Stimulated activated CD8-positive, alpha-beta memory T cell treated with anti-CD3 and anti-CD28 coated beads, Interleukin-2, amount 100 ng/mL, for 1 hour (primary cell): ENCODE results near the gene ENDOV.
"Not testable (repeated sequence)": the region's sequence is repeated elsewhere in the genome, so short reads cannot be mapped to it uniquely, and the experiment has no call there.

Source experiments
- DNase-seq, 2 donors: peaks; one replicate each; pipeline ENCODE4 v3.0.0-alpha.2; 2020; ENCODE audit warnings: low read depth in 2 of 2

ENDOV gene

DNA sequence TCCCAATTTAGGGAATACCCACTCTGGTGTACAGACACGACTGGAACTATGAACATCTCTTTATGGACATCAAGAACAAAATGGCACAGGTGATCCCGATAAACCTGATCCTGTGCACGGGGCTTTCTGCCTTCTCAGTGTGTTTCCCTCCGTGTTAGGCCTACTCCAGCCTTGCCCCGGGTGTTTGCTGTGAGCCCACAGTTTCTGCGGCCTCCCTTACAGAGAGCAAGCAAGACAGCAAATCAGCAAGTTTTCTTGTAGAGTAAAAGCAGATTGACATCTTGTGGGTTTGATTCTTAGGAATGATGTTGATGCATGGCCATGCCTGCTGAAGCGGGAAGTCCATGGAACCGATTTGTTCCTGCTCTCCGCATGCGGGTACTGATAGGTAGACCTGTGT is 26.4 kb upstream of the ENDOV start:
- DNase-seq, result no peak

GRCh38 chr17:80389011-80389995 is 25.7 kb upstream of the ENDOV start:
- no peak for DNase-seq

GRCh38 chr17:80393241-80393890 is 21.6 kb upstream of the ENDOV start:
- DNase-seq, result no peak

GRCh38 chr17:80393961-80394360 is 21.0 kb upstream of the ENDOV start:
- no peak for DNase-seq

DNA sequence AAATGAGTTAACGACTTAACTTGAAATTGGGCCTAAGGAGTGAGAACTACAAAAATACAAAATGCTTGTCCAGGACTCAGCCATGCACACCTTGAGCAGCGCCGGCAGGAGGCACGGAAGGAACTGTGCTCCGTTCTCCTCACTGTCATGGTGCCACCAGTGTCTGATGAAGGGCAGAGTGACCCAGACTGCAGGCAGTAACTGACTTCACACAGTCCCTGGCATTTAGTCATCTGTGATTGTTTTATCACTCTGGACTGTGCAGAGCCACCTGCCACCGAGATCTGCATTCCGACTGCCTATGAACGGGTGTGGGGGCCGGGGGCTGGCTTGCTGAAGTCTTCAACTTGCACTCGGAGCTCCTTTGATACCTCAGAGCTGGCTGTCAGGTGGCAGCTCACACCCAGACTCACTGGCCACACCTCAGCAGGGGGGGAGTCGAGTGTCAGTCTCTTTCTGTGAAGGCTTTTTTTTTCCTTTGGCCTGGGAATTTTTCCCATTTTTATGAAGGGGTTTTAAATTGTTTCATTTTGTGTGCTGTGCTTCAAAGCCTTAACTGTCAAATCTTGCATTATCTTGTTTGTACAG is 20.2 kb upstream of the ENDOV start:
- no peak for DNase-seq

GRCh38 chr17:80395402-80396151 is 19.4 kb upstream of the ENDOV start:
- DNase-seq, result no peak

DNA sequence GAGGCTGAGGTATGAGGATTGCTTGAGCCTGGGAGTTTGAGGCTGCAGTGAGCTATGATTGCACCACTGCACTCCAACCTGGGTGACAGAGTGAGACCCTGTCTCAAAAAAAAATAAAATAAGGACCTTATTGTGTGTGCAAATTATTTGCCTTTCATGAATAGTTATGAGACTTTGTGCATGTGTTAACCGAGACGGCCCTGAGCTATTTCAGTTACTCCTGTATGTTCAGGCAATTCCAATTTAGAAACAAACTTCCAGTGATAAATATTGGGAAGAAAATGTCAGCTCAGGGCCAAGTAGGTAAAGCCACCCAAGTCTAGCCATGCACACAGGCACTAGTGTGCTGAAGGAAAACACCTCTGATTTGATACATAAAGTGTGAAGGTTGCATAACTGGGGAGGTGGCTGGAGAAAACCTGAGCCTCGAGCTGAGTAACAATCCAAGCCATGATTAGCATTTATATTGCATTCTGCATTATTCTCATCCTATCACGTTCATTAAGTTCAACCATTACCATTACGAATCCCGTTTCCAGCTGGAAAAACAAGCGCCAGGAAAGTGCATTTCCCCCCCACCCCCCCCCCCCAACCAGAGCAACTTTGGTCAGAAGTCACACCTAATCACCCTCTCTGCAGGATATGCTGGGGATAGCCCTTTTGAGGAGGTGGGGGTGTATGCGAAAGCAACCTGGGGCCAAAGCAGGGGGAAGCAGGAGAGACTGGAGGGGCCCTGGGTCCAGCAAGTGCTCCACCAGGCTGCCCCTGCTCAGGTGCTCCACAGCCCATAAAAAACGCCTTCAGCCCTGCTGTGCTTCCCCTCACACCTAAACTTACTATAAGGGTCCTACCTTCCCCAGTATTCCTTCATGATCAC is 18.6 kb upstream of the ENDOV start:
- DNase-seq, result no peak

- DNase-seq, result no peak
Measured at GRCh38 chr17:80397034-80397387, 18.0 kb upstream of the ENDOV start.

GRCh38 chr17:80397686-80398085 is 17.3 kb upstream of the ENDOV start:
- DNase-seq, result no peak

DNA sequence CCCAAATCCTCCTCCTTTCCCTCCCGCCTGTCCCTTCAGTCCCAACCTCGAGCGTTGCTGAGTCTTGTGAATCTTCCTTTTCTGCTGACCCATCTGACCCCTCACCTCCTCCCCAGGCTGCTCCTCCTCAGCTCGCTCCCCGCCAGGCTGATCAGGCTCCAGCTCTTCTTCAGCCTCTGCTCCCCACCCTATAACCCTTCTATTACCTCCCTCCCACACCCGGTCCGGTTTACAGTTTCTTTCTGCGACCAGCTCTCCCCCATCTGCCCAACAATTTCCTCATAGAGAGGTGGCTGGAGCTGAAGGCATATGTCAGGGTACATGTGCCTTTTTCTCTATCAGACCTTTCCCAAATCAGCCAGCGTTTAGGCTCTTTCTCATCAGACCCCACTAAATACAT is 13.9 kb upstream of the ENDOV start:
- DNase-seq, result not testable (repeated sequence)

DNA sequence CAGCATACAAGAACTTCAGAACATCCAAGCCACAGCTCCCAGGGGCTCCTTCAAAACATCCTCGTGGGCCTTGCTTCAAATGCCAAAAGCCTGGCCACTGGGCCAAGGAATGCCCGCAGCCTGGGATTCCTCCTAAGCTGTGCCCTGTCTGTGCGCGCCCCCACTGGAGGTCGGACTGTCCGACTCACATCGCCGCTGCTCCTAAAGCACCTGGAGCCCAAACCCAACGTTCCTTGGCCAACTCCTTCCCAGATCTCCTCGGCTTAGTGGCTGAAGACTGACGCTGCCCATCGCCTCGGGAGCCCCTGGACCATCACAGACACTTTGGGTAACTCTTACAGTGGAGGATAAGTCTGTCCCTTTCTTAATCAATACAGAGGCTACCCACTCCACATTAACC is 12.9 kb upstream of the ENDOV start:
- not testable (repeated sequence) for DNase-seq

GRCh38 chr17:80402959-80403358 is 12.0 kb upstream of the ENDOV start:
- DNase-seq, result no peak

DNA sequence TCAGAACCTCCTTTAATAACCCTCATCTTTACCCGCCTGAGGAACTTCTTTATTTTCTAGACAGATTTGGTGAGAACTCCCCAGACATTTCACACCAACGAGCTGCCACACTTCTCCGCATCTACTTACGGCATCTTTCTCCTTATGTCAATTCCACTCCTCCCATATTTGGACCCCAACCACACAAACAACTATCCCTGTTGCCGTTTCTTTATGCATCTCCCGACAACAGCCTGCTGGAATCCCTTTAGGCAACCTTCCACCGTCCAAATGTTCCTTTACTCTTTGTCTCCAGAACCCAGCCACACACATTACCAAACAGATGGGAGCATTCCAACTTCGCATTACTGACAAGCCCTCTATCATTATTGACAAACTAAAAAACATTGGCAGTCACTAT is 8.8 kb upstream of the ENDOV start:
- no peak for DNase-seq

DNA sequence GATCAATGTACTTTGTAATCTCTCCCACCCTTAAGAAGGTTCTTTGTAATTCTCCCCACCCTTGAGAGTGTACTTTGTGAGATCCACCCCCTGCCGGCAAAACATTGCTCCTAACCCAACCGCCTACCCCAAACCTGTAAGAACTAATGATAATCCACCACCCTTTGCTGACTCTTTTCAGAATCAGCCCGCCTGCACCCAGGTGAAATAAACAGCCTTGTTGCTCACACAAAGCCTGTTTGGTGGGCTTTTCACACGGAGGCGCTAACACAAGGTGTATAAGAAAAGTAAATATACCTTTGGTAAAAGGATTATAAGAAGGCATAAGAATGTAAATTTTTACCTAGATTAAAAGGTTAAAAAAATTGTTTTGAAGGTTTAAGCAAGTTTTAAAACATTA is 7.0 kb upstream of the ENDOV start:
- DNase-seq, result not testable (repeated sequence)

GRCh38 chr17:80408872-80409271 is 6.1 kb upstream of the ENDOV start:
- no peak for DNase-seq

DNA sequence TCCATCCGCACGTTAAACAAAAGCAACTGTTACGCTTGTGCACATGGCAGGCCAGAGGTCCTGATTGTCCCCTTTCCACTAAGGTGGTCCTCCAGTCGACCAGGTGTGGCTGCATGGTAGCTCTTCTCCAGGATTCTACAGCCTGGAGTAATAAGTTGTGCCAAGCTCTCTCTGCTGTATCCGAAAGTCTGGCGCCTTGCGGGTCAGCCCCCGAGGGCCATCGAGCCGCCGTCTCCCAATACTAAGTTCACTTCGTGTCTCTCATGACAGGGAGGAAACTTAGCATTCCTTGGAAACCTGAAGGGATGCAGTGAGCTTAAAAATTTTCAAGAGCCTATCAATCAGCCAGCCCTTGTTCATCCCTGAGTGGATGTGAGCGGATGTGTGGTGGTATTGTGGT is 5.3 kb upstream of the ENDOV start:
- DNase-seq, result no peak

GRCh38 chr17:80410441-80411087 is 4.4 kb upstream of the ENDOV start:
- not testable (repeated sequence) for DNase-seq

- DNase-seq, result no peak
Measured at GRCh38 chr17:80413771-80414507, 1.0 kb upstream of the ENDOV start.

GRCh38 chr17:80414508-80414802 is 512 bp upstream of the ENDOV start:
- no peak for DNase-seq

DNA sequence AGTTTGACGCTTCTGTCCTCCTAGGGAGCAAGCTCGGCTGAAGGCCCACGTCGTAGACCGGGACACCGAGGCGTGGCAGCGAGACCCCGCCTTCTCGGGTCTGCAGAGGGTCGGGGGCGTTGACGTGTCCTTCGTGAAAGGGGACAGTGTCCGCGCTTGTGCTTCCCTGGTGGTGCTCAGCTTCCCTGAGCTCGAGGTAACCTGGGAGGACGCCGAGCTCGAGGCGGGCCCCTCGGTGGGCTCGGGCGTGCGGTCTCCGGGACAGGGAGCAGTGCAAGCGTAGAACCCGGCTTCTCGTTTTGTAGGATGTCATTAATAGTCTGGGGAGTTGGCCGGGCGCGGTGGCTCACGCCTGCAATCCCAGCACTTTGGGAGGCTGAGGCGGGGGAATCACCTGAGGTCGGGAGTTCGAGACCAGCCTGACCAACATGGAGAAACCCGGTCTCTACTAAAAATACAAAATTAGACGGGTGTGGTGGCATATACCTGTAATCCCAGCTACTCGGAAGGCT is 715 bp downstream of the ENDOV start:
- no peak for DNase-seq
